MCF 10A (cell line): Measurements from ENCODE around the gene TLK1. TPM values are rescaled to one million over a fixed set of nuclear protein-coding genes. Genes with fewer than 3 reads are reported as not detected.

Experiments used
- BruUV-seq: library from RNA; stranded (reverse); fragments of 400-500 nt; replicated peaks from 2 replicates; lab custom pipeline; 2021; lab: Mats Ljungman, UMichigan
- CTCF ChIA-PET: fragments of 300-600 bp; sonication (Branson Sonifier 250); formaldehyde crosslinking; extraction: SDS; loops from one replicate; lab custom pipeline; 2021; ENCODE audit warnings: antibody characterized with exemption, inconsistent platforms; lab: Yijun Ruan, JAX
- POLR2A ChIA-PET: fragments of 300-600, 350-650 bp; sonication (Branson Sonifier 250); formaldehyde crosslinking; extraction: SDS; loops from one replicate; lab custom pipeline; 2020; ENCODE audit warnings: antibody characterized with exemption, inconsistent platforms; lab: Yijun Ruan, JAX
- DNase-seq: peaks from one replicate; pipeline ENCODE4 v3.0.0-alpha.2; 2018; ENCODE audit not compliant: unreplicated experiment
- H3K27ac Mint-ChIP-seq: one replicate; pipeline ENCODE4 v1.8.0; 2022; ENCODE audit warnings: mild to moderate bottlenecking, low read depth, mixed read lengths; ENCODE audit not compliant: unreplicated experiment
- H3K27me3 Mint-ChIP-seq: one replicate; pipeline ENCODE4 v1.8.0; 2022; ENCODE audit warnings: mixed read lengths; ENCODE audit not compliant: insufficient read depth, unreplicated experiment
- H3K36me3 Mint-ChIP-seq: one replicate; pipeline ENCODE4 v1.8.0; 2022; ENCODE audit warnings: mild to moderate bottlenecking, moderate library complexity, mixed read lengths; ENCODE audit not compliant: insufficient read depth, unreplicated experiment
- H3K4me1 Mint-ChIP-seq: one replicate; pipeline ENCODE4 v1.8.0; 2022; ENCODE audit warnings: mixed read lengths; ENCODE audit not compliant: insufficient read depth, unreplicated experiment
- H3K4me3 Mint-ChIP-seq: one replicate; pipeline ENCODE4 v1.8.0; 2022; ENCODE audit warnings: mild to moderate bottlenecking, moderate library complexity, mixed read lengths; ENCODE audit not compliant: unreplicated experiment
- H3K9me3 Mint-ChIP-seq: one replicate; pipeline ENCODE4 v1.8.0; 2022; ENCODE audit warnings: mixed read lengths; ENCODE audit not compliant: unreplicated experiment
- intact Hi-C: fragments of 100-400 bp; cut with micrococcal nuclease; formaldehyde crosslinking; loops from 2 replicates; pipeline ENCODE4 v1.14.1; 2022
- total RNA-seq: library from RNA; stranded (reverse); gene quantifications from 2 replicates; pipeline ENCODE4 v1.2.3, GENCODE V29; 2022
- TF ChIP-seq, protein P1 (sequence below): fragments of 200-600 bp; IDR thresholded peaks from one replicate; pipeline ENCODE4 v1.8.0; 2022; ENCODE audit warnings: antibody characterized with exemption, mild to moderate bottlenecking; ENCODE audit not compliant: unreplicated experiment

The TLK1 gene
- total RNA-seq, 1 experiment from 2014 or later: 60.6 TPM

GRCh38 chr2:170949415-170949814 is 211.3 kb downstream of the TLK1 start:
- H3K4me3 Mint-ChIP-seq: no peak overlapping the region
- POLR2A ChIA-PET: interaction anchor here (1.6 to 4.3 kb wide), 2 partner anchors 13 to 19 kb away, joined by 6 to 18 read pairs; partner anchors contain the start of gene GORASP2
- no peaks in the 10 kb centered on the region for H3K9me3 Mint-ChIP-seq
- CTCF ChIA-PET: interaction anchor here (2.7 kb wide), 1 partner anchor 14 kb away, joined by 9 read pairs; no protein-coding TSS in a partner anchor
- intact Hi-C loops: no loop called here
- no peak for DNase-seq
- H3K4me1 Mint-ChIP-seq: peaks cover 13% of the 10 kb centered on the region
- no peak overlapping the region for H3K27ac Mint-ChIP-seq
- no TSS peak for BruUV-seq
- H3K27me3 Mint-ChIP-seq: no peaks in the 10 kb centered on the region
- TF ChIP-seq, protein P1, sequence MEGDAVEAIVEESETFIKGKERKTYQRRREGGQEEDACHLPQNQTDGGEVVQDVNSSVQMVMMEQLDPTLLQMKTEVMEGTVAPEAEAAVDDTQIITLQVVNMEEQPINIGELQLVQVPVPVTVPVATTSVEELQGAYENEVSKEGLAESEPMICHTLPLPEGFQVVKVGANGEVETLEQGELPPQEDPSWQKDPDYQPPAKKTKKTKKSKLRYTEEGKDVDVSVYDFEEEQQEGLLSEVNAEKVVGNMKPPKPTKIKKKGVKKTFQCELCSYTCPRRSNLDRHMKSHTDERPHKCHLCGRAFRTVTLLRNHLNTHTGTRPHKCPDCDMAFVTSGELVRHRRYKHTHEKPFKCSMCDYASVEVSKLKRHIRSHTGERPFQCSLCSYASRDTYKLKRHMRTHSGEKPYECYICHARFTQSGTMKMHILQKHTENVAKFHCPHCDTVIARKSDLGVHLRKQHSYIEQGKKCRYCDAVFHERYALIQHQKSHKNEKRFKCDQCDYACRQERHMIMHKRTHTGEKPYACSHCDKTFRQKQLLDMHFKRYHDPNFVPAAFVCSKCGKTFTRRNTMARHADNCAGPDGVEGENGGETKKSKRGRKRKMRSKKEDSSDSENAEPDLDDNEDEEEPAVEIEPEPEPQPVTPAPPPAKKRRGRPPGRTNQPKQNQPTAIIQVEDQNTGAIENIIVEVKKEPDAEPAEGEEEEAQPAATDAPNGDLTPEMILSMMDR: no peak
- H3K36me3 Mint-ChIP-seq: peaks cover 68% of the 10 kb centered on the region

DNA sequence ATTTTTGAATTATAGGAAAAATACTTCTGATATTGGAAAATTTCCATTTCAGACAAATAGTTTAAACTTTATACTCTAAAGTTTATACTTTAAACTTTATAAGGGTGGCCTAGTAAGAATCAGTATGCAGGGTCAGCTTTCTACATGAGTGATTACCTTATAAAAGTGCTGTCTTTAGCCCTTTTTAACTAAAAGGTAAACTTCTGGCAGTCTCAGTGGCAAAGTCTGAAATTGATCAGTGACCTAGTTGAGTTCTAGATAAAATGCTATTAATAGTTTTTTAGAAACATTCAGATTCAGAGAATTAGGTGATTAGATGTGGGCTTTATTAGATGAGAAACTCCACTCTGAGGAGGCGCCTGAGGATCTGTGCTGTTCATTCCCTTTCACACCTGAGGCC is 216.1 kb downstream of the TLK1 start:
- Mint-ChIP-seq H3K27me3 (no peaks in the 10 kb centered on the region), H3K9me3 (no peaks in the 10 kb centered on the region), H3K4me1 (peaks cover 40% of the 10 kb centered on the region), H3K4me3 (no peak overlapping the region), H3K36me3 (peaks cover 19% of the 10 kb centered on the region), H3K27ac (no peak overlapping the region)
- no peak for DNase-seq
- CTCF ChIA-PET: interaction anchor here (0.6 to 1.9 kb wide), 9 partner anchors 10 to 515 kb away, joined by 3 to 10 read pairs (median 4); no protein-coding TSS in a partner anchor
- POLR2A ChIA-PET: interaction anchor here (1.4 to 4.9 kb wide), 2 partner anchors 15 to 24 kb away, joined by 3 to 38 read pairs; partner anchors contain the start of gene GORASP2
- TF ChIP-seq, protein P1: no peak
- intact Hi-C loops: no loop called here
- no TSS peak for BruUV-seq

DNA sequence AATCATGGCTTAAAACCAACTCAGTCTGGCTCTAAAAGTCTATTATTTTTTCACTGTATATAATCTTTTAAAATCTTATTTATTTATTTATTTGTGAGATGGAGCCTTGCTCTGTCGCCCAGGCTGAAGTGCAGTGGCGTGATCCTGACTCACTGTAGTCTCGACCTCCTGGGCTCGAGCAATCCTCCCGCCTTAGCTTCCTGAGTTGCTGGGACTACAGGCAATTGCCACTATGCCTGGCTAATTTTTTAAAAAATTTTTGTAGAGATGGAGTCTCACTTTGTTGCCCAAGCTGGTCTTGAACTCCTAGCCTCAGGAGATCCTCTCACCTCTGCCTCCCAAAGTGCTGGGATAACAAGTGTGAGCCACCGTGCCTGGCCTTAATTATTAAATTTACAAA is 217.1 kb downstream of the TLK1 start:
- no peak overlapping the region for H3K27ac Mint-ChIP-seq
- peaks cover 14% of the 10 kb centered on the region for H3K36me3 Mint-ChIP-seq
- TF ChIP-seq, protein P1: no peak
- POLR2A ChIA-PET: interaction anchor here (0.6 to 4.9 kb wide), 2 partner anchors 14 to 697 kb away, joined by 4 to 38 read pairs; partner anchors contain the start of gene GORASP2
- BruUV-seq: no TSS peak
- no peaks in the 10 kb centered on the region for H3K27me3 Mint-ChIP-seq
- H3K4me3 Mint-ChIP-seq: no peak overlapping the region
- DNase-seq: no peak
- CTCF ChIA-PET: interaction anchor here (1.1 to 1.9 kb wide), 3 partner anchors 12 to 29 kb away, joined by 3 to 10 read pairs (median 7); no protein-coding TSS in a partner anchor
- intact Hi-C loops: no loop called here
- peaks cover 40% of the 10 kb centered on the region for H3K4me1 Mint-ChIP-seq
- no peaks in the 10 kb centered on the region for H3K9me3 Mint-ChIP-seq

GRCh38 chr2:170943041-170943440 is 217.7 kb downstream of the TLK1 start:
- CTCF ChIA-PET: interaction anchor here (1.1 to 1.9 kb wide), 3 partner anchors 12 to 30 kb away, joined by 3 to 10 read pairs (median 7); no protein-coding TSS in a partner anchor
- DNase-seq: no peak
- Mint-ChIP-seq H3K27ac (no peak overlapping the region), H3K9me3 (no peaks in the 10 kb centered on the region), H3K27me3 (no peaks in the 10 kb centered on the region), H3K4me1 (peaks cover 40% of the 10 kb centered on the region), H3K36me3 (peaks cover 17% of the 10 kb centered on the region), H3K4me3 (no peak overlapping the region)
- no TSS peak for BruUV-seq
- TF ChIP-seq, protein P1: no peak
- POLR2A ChIA-PET: interaction anchor here (0.5 to 4.9 kb wide), 2 partner anchors 13 to 217 kb away, joined by 3 to 38 read pairs; partner anchors contain the start of gene GORASP2
- intact Hi-C loops: no loop called here
